Stimulated activated naive CD4-positive, alpha-beta T cell (primary cell): ENCODE data around the gene ST6GALNAC6.

Source experiments
- DNase-seq, 6 experiments: peaks; one replicate each; lab custom pipeline; 2025; lab: John Stamatoyannopoulos, UW

Gene ST6GALNAC6

GRCh38 chr9:127916720-127917581 is 17.5 kb upstream of the ST6GALNAC6 start, which contains the start of gene ST6GALNAC4:
Gene ST6GALNAC4 (minus strand): TSS chr9:127917041. CDS start chr9:127916419, 622 bp downstream.
- DNase-seq = peak; percentile 82 to 98 (median 94)

- peak in 4 of 6 experiments; percentile 22 to 56 (median 26) for DNase-seq
Measured at GRCh38 chr9:127915801-127916719, 16.7 kb upstream of the ST6GALNAC6 start.

DNA sequence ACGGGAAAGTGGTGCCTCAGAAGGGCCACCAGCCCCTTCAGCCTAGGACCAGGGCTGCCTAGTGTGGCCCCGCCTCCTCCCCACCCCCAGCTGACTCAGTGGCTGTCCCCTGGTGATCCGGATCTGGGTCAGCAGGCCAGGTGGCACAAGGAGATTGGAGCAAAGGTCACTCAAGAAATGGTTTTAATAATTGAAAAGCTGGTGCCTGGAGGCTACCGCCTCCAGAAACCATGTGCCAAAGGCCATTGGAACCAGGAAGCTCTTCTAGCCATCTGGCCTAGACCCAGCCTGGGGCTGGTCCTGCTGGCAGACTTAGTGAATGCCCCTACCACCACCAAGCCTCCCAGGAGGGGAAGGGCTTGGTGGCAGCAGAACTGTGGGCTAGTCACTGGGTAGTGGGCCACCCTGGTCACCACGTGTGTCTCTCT is 15.9 kb upstream of the ST6GALNAC6 start:
- no peak for DNase-seq

GRCh38 chr9:127913682-127914081 is 14.3 kb upstream of the ST6GALNAC6 start:
- no peak for DNase-seq

DNA sequence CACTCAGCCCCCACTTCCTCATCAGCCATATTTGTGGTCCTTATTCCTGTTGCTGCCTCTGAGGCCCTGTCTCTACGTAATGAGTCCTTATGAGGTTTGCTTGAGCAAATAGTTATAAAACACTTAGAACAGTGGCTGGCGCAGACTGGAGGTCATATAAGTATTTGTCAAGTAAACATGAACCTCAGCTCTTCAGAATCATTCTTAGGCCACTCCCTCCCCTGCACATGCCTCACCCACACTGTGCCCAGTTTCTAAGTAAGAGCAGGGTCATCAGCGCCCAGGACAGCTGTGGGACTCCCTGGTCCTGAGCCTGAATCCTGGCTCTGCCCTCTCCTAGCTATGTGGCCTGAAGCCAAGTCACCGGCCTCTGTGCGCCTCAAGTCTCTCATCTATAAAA is 13.5 kb upstream of the ST6GALNAC6 start:
- DNase-seq = no peak

GRCh38 chr9:127912296-127912695 is 12.9 kb upstream of the ST6GALNAC6 start:
- no peak for DNase-seq

GRCh38 chr9:127910613-127911205 is 11.3 kb upstream of the ST6GALNAC6 start:
- DNase-seq = no peak

- no peak for DNase-seq
Measured at GRCh38 chr9:127909839-127910273, 10.5 kb upstream of the ST6GALNAC6 start.

DNA sequence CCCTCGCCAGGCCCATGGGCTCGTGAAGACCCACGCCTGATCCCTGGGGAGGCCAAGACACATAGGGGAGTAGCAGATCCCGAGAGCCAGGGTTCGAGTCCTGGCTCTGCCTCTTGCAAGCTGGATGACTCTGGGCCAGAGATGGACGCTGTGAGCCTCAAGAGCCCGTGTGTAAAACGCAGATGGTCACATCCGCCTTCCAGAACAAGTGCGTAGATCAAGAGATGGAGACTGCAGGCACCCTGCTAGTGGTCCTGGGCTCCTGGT is 9.2 kb upstream of the ST6GALNAC6 start:
- DNase-seq = no peak

- DNase-seq = no peak
Measured at GRCh38 chr9:127907867-127908659, 8.7 kb upstream of the ST6GALNAC6 start.

DNA sequence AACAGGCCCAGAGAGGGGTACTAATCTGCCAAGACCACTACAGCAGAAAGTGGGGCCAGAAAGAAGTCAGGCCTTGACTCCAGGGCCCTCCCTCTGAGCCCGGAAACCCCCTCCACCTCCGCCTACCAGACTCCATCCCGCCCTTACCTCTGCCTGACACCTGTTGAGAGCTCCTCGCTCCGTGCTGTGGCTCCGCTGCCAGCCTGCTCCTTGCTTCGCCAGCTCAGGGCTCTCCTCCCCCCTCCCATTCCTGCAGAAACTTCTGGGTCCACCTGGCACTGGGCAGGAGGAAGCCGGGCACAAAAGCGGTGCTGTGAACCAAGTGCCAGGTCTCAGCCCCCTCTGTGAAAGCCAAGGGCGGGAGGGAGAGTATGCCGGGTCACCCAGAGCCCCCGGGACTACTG is 6.4 kb upstream of the ST6GALNAC6 start:
- peak; percentile 58 to 71 (median 70) for DNase-seq

GRCh38 chr9:127905004-127905728 is 5.8 kb upstream of the ST6GALNAC6 start:
- peak in 4 of 6 experiments; percentile 42 to 53 (median 48) for DNase-seq

DNA sequence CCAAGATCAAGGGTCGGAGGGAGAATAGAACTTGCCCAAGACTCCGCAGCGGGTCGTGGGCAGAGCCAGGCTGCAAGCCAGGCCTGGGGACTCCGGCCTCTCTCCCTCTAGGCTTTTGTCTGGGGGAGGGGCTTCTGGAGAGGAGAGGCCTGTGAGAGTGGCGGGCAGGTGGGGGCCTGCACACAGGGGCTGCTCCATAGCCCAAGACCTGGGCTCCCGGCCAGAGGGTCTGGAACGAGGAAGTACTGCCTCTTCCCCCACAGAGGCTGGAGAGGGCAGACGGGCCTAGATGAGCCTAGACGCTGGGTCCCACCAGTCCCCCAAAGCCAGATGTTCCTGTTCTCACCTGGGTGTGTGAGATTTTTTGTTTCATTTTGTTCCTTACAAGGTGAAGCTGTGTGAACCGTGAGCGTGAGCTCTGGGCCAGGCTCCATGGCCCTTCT is 5.2 kb upstream of the ST6GALNAC6 start:
- no peak for DNase-seq

GRCh38 chr9:127903557-127904475 is 4.4 kb upstream of the ST6GALNAC6 start:
- DNase-seq = peak in 4 of 6 experiments; percentile 33 to 70 (median 46)

DNA sequence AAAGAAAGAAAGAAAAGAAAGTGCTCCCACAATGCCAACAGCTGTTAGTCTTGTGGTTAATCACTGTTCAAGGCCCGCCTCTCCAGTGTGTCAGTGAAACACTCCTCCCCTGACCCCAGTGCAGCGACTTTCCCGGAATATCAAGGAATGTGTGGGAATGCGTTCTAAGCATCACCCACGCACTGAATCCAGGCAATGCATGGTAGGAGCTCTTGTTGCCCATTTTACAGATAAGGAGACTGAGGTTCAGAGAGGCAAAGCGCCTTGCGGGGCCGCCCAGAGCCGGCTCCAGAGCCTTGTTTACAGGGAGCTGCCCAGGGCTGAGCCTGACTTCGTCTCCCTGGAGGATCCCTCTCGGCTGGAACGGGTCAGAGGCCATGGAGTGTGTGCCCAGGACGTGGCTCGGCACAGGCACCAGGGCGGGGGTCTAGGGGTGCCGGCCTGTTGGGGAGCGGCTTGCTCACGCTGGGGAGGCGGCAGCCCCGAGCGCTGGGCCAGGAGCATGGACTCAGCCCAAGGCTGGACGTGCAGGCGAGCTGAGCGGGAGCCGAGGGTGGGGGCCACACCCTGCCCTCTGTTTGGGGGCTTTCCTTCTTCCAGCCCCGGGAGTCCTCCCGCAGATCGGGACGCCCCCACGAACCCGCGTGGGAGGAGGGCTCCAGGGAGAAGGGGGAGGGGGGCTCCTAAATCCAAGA is 823 bp downstream of the ST6GALNAC6 start:
- no peak for DNase-seq

DNA sequence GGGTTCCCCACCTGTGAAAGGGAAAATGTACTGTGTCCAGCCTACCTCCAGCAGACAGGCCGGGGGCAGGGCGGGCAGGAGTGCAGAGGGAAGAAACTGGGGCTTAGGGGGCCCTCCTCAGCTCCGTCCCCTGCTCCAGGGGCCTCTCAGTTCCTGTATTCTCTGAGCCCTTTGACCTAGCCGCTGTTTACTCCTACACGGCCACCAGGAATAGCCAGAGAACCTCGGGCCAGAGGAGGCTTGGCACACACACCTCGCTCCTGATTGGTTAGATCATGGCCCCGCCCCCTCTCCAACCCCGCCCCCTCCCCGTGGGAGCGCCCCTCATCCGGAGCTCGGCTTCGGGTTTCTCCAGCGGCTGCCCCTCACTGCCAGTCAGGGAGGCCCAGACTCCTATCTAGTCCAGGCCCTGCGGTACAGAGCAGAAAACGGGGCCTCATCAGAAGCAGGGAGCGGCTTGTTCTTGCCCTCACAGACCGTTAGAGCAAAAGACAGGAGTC is 2.2 kb downstream of the ST6GALNAC6 start:
- DNase-seq = peak in 3 of 6 experiments; percentile 13 to 42 (median 24)

DNA sequence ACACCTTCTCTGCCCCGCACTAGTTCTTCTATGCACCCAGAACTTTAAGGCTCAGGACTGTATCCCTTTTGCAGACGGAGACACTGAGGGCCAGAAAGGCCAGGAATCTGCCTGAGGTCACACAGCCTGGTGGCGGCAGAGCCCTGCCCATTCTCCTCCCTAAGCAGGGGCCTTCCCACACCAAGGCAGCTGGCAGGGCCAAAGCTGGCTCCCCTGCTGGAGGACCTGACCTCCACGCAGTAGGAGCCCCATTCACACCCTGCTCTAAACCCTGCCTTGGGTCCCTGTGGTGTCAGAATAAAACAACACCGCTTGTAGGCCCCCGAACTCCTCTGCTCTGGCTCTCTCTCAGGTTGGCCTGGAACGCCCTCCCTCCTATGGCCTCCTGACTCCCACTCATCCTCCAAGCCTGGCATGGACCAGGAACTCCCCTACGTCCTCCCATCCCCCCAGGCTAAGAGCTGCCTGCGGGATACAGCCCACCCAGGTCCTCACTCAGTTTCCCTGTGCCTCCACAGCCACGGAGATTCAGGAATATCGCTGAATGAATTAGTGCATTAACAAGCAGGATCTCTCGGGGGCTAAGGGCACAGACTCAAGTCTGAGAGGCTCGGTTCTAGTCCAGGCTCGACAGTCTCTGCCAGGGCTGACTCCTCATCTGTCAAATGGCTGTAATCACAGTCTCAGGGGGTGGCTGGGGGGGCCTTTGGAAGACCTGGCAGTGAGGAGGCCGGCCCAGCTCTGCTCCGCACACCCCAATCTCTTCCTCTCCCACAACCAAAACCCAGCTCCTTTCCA is 2.8 kb downstream of the ST6GALNAC6 start:
- no peak for DNase-seq

DNA sequence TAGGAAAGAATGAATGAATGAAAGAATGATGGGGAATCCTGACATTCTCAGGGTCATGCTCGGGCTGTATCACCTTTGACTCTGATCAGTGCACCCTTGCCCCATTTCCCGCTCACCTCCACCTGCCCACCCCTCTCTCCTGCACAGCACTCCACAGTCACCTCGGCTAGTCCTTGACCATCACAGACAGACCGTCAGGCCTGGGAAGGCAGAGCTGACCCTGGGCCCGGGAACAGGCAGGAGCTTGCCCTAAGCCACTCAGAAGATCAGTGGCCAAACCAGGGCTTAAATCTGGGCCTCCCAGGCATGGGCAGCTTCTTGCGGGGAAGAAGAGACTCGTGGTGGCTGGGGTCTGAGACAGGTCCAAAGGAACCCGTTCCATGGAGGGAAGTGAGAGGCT is 3.6 kb downstream of the ST6GALNAC6 start:
- DNase-seq = no peak
